GM18505 (cell line): Measurements from ENCODE around the gene PKD1L1.

Source experiments
- ATAC-seq: cut with Tn5 transposase; IDR thresholded peaks from one replicate; pipeline ENCODE4 v1.9.1; 2021; ENCODE audit not compliant: unreplicated experiment
- POLR2A ChIP-seq: IDR thresholded peaks from 4 replicates; pipeline ENCODE4 v1.6.1; 2011; ENCODE audit warnings: borderline replicate concordance; ENCODE audit not compliant: insufficient read depth, insufficient read length; ENCODE audit errors: extremely low read depth

PKD1L1 gene

DNA sequence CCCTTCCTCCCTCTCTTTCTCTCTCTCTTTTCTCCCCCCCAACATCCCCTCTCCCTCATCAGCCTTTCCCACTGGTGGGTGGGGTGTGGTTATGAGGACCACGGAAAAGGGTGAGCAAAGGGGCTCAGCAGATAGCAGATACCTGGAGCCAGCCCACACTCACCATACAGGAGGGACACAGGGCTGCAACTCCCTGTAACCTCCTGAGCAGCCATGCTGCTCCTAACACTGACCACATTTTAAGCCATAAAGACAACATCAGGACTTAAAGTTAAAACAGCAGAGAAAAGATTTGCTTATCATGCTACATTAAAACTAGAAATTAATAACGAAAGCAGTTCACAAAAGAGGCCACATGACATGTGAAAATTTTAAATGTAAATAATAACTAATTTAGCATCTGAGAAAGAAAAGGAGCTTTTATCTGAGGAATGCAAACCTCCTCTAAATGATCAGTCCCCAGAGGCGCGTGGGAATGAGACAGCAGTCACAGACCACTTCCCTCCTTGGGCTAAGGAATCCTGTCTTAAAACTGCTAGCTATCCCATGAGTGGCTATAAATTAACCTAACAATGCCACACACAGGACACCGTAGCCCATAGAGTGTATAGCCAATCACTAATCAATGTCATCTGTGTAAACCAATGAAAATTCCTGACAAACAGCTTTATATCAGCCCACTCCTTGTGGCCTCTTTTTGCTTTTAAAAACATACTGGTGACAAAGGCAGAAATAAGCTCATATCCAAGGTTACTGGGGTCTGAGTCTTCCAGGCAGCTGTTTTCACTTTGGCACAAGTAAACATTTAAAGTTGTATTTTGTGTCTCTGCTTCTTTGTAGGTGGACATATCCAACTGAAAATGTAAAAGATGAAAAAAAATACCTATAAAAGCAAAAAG, 33.3 kb downstream of the PKD1L1 start:
- TF ChIP-seq POLR2A: no peak
- no peak for ATAC-seq

DNA sequence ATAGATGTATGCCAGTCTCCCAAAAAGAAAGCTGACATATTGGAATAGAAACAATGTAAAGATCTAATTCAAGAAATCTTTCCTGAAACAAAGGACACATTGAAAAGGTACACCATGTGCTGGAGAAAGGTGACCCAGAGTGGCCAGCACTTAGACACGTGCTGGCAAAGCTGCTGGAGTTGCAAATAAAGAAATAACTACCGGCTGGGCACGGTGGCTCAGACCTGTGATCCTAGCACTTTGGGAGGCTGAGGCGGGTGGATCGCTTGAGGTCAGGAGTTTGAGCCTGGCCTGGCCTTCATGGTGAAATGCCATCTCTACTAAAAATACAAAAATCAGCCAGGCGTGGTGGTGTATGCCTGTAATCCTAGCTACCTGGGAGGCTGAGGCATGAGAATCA, 35.9 kb downstream of the PKD1L1 start:
- TF ChIP-seq POLR2A: no peak
- ATAC-seq: no peak

DNA sequence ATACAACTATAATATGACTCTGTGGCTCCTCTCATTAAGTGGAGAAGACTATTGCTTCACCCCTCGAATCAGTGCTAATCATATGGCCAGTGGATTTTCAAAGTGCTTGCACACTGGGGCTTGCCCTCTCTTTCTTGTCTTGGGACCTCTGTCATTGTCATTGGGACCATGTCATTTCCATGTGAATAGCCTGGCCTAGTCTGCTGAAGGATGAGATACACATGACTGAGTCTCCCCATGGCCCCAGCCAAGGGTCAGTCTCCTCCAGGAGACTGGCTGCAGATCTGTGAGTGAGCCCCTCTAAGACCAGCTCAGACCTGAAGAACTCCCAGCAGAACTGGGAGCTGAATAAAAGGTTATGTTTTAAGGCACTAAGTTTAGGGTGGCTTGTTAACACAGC, 39.5 kb downstream of the PKD1L1 start:
- no peak for ATAC-seq
- no peak for TF ChIP-seq POLR2A

DNA sequence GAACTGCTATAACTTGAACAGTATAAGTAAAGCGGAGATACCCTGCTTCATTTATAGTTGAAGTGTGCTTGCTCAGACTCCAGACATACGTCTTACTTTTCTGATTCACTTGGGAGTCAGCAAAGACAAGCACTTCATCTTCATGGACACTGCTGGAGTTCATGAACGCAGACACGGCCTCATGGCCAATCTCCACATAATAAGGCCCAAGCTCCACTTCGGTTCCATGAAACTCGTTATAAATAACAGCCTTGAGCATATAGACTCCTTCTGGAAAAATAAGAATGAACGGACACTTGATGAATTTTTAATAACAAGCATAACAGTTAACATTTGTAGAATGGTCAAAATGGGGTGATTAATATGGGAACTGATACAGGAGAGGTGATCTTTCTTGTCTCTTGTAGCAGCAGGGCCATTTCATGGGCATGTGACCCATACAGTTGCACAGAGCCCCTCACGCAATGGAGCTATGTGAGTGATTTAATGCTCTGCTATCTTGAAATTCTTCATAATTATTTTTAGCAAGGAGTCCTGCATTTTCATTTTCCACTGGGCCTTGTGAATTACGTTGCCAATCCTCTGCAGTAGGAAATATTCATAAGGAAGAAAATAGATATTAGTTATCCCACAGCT, 40.2 kb downstream of the PKD1L1 start:
- TF ChIP-seq POLR2A: no peak
- no peak for ATAC-seq

DNA sequence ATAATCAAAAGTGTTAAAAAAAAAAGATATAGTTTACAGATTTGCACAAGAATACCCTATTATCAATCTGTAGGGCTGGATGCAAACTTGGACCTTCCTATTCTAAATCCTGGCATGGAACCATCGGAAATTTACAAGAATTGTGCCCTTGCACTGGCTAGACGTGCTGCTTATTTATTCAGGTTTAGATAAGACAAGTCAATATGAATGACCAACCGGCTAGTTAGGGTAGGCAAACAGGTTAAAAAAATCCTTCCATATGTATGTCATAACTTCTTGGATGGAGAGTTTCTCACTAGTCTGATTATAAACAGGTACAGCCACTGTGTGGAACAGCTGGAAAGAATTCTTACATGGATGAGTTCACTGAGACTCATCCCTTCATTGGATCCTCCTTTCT, 41.4 kb downstream of the PKD1L1 start:
- no peak for ATAC-seq
- TF ChIP-seq POLR2A: no peak

DNA sequence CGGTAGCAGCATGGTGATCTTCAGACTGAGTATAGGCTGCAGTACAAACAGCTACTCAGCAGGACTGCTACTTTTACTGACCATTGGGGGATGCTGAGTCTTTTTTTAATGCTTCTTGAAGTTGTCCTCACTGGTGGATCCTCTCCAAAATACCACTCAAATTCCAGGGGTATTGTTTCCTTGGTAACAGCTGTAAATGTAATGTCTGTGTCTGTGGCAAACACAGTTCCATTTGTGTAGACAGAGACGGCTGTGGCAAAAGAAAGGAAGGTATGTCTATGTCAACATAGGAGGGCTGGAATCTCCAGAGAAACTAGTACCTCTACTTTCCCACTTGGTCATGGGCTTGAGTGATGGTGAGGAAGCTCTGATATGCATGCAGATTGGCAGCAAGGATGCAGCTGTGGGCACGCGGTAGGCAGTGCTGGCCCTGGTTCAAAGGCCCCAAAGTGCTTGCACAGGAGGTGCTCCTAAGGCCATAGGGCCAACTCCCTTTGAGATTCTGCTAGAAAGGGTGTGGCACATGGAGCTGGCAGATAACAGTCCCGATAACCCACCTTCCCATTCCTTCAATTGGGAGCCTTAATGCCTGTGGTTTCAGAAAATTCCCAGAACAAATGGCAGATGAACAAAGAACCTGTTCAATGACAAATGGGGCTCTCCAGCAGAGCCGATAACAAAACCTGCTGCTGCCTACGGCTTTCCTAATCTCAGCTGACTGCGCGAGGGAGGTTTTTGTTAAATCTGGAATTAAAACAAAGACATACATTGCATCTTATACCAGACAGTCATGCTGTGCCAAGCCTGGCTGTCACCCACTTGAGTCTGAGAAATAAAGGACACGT, 43.0 kb downstream of the PKD1L1 start:
- no peak for ATAC-seq
- TF ChIP-seq POLR2A: no peak

DNA sequence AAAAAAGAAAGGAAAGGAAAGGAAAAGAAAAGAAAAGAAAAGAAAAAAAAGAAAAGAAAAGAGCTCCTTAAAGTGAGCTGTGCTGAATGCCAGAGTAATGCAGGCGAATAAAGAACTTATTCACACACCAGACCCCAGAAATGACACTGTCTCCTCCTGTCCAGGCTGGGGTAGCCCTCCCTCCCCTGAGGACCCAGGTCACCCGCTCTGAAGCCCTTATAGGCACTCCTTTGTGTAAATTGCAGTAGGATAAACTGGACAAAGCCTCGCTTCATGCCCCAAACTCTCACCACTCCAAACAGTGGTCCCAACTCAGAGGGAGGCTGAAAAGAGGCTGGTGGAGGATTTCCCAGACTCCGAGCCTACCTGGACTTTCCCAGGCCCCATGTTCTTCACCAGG, 46.3 kb downstream of the PKD1L1 start:
- no peak for ATAC-seq
- TF ChIP-seq POLR2A: no peak

DNA sequence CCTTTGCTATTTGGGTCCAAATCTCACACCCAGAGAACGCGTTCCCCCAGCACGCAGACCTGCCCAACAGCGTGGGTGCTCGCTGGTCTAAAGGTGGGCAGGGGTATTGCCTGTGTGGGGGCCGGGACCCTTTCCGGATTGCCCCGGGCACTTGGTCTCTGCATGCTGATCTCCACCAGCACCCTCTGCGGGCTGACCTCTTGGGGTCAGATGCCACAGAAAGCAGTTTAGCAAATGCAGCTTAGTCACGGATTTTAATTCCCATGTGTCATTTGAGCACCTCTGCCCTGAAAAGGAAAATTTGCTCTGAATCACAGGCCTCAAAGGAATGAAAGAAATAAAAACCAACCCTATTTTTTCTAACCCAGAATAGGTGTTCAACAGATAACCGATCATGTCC, 46.7 kb downstream of the PKD1L1 start:
- no peak for ATAC-seq
- TF ChIP-seq POLR2A: no peak

DNA sequence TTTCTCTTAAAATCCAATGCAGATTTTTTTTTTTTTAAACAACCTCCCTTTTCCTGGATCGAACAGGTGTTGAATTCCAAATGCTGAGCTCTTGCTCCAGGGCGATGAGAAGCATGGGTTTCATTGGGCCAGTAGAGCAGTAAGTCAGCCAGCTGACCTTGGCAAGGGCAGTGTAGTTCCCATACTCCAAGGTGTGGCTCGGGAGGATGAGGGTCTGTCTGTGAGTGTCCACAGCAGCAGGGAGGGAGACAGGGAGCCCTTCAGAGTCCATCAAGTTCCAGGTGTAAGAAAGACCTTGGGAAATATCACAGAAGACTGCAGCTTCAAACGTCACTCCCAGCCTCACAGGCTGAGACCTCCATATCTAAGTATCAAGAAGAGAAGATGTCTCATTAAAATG, 50.4 kb downstream of the PKD1L1 start:
- no peak for TF ChIP-seq POLR2A
- no peak for ATAC-seq

DNA sequence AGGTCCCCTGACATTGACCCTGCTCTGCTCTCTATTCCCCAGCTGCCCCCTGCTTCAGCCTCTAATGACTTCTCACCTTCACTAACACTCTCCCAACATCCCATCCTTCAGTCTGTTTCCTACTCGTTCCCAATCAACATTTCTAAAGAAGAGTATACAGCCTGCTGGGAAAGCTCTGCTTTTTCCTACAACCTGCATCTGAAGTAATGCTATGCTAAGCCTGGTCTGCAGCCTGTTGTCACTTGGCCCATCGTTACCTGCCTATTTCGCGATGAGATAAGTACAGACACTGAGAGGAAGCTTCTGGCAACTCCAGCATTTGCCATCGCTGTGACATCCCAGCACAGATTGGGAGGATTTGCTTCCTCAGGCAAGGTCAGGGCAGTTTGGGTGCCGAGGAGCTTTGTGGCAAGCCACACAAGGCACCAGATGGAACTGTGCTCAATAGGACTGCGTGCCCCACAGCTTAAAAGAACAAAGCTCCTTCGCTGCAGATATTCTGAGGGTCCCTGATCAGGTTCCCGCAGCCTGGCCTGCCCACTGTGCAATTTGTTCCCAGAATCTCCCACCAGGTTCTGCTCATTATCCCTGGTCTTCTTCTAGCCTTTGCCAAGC, 51.4 kb downstream of the PKD1L1 start:
- TF ChIP-seq POLR2A: no peak
- no peak for ATAC-seq

DNA sequence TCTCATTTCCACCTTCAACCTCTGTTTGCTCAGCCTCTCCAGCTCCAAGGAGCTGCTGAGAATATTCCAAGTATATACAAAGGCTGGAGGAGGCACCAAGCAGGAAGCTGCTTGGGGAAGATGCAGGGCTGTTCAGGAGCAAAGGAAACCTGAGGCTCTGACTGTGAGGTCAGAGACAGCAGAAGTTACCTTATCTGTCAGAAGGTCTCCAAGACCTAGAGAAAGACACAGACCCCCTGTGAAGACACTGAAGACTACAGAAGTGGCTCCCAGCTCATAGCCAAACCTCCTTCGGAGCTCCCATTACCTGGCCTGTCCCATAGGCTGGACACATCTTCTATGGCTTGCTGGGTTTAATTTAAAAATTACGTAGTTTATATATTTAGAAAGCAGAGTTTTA, 53.2 kb downstream of the PKD1L1 start:
- no peak for ATAC-seq

DNA sequence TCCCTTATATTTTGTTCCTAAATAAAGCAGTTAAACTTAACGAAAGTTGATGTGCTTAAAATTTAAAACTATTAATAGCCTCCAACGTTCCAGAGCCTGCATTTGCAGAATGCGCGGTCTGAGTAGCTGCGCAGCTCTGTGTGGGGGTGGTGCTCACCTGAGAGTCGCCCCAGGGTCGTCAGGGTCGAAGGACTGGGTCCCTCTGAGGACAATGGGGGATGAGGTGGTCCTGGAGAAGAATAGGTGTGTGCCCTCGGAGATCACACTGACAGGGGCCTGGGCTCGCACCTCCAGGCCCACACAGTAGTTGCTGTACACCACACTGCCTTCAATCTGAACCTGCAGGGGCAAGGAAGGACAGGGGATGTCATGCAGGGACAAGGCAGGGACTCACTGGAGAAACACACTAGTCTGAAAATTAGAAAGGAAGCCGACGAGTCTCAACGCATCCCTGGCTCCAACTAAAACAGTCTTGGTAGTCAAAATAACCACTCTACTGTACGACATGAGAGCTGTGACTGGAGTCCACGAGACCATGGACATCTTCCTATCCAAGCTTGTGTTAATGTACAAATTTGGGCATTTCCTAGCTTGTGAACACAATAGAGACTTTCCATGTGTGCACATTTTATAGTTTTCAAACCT, 54.4 kb downstream of the PKD1L1 start:
- no peak for TF ChIP-seq POLR2A
- no peak for ATAC-seq

More for the DNA sequence above, 53.2 kb downstream of the PKD1L1 start:
- TF ChIP-seq POLR2A: no peak
